Heart left ventricle (tissue), 16 donors: ENCODE measurements around the gene SCP2. TPM values are rescaled to one million over a fixed set of nuclear protein-coding genes. Genes with fewer than 3 reads are reported as not detected.
A peak's percentile ranks its signal among the peaks of the same experiment; 100 is the strongest.

Experiments used
- ATAC-seq, 4 donors: fragments of 200-7000 bp; cut with Tn5 transposase; one replicate each; pipeline ENCODE4 v1.9.1; 2020 to 2022; ENCODE audit warnings: moderate library complexity in 4 of 4, mild to moderate bottlenecking in 3 of 4, moderate number of reproducible peaks in 1 of 4
- DNase-seq, 5 donors: peaks; one replicate each; pipeline ENCODE4 v3.0.0-alpha.2; 2020
- H3K27ac ChIP-seq, 12 donors: fragments of 200-600 bp; sonication (generic) in 4 of 12; one replicate each; pipeline versions ENCODE4 v1.5.0 to v1.8.0; 2016 to 2022; ENCODE audit warnings: mild to moderate bottlenecking in 2 of 12
- H3K27me3 ChIP-seq, 9 donors: fragments of 200-600 bp; sonication (generic) in 2 of 9; one replicate each; pipeline versions ENCODE4 v1.5.1 to v1.8.0; 2016 to 2022; ENCODE audit warnings: mild to moderate bottlenecking in 3 of 9
- H3K36me3 ChIP-seq, 9 donors: fragments of 200-600 bp; sonication (generic) in 2 of 9; one replicate each; pipeline versions ENCODE4 v1.5.0 to v1.8.0; 2018 to 2022; ENCODE audit warnings: mild to moderate bottlenecking in 2 of 9
- H3K4me1 ChIP-seq, 12 donors: fragments of 200-600 bp; sonication (generic) in 4 of 12; one replicate each; pipeline versions ENCODE4 v1.5.0 to v1.8.0; 2016 to 2022; ENCODE audit warnings: mild to moderate bottlenecking in 3 of 12
- H3K4me3 ChIP-seq, 12 donors: fragments of 200-600 bp; sonication (generic) in 4 of 12; one replicate each; pipeline versions ENCODE4 v1.5.0 to v1.8.0; 2017 to 2022; ENCODE audit warnings: mild to moderate bottlenecking in 9 of 12, moderate library complexity in 4 of 12
- H3K9me3 ChIP-seq, 12 donors: fragments of 200-600 bp; sonication (generic) in 4 of 12; one replicate each; pipeline versions ENCODE4 v1.5.0 to v1.8.0; 2016 to 2022; ENCODE audit warnings: mild to moderate bottlenecking in 1 of 12
- CTCF ChIP-seq, 12 donors: fragments of 200-600 bp; sonication (generic) in 4 of 12; IDR thresholded peaks; one replicate each; pipeline versions ENCODE4 v1.5.0 to v1.8.0; 2018 to 2022; ENCODE audit warnings: antibody characterized with exemption in 12 of 12, mild to moderate bottlenecking in 5 of 12
- POLR2A ChIP-seq, 2 donors: fragments of 450-650 bp; IDR thresholded peaks; one replicate each; pipeline ENCODE4 v1.6.1; 2017; ENCODE audit warnings: antibody characterized with exemption in 2 of 2, mild to moderate bottlenecking in 2 of 2, moderate library complexity in 2 of 2
- WGBS, 4 donors: extraction: QIAGEN DNeasy Blood & Tissue Kit in 2 of 4; methylation state at CpG; one replicate each; pipeline versions ENCODE4 v1.1.5 to v1.1.7; 2013 to 2018; 5-methylcytosine and 5-hydroxymethylcytosine counted together
- intact Hi-C, 10 donors: fragments of 100-400 bp; cut with DNase I; formaldehyde crosslinking; loops; one replicate each; pipeline versions ENCODE4 v1.11.1 to v1.14.2; 2022
- polyA plus RNA-seq, 2 donors: library from polyadenylated mRNA; stranded (reverse); fragments of 200-250 nt; gene quantifications; one replicate each; pipeline ENCODE4 v1.2.3, GENCODE V29; 2013
- total RNA-seq, 9 donors: library from RNA; depleted of rRNA in 2 of 9; stranded (reverse); fragments of >200 nt in 2 of 9; fragmentation: NEBNext Ultra II Directional in 3 of 9; extraction: Animal tissue kit (Norgen Biotek cat#: 25700) in 3 of 9; gene quantifications; one replicate each; pipeline versions ENCODE4 v1.1.0 to v1.2.4, GENCODE V29; 2016 to 2023
- donor health status: ischemic (EF 13 %, LVEDD 7.1; RV severe dilation, severe dysfunction).
- donor health status: healthy with polysubstance abuse.
- donor health status: DM: no; HTN: yes; CAD: no.
- donor health status: DM: no; HTN: no; CAD: no.
- donor health status: ischemic (EF 25% LVEDD 6.9; RV normal size, moderate dysfunction).
- donor health status: ischemic (EF 25% LVEDD 5.7; RV mildly dilated, moderate dysfunction).
- donor health status: healthy.
- donor health status: DM: yes; HTN: yes; CAD: no.
- donor health status: ischemic (EF 35%, LVEDD 5.7; RV mildly dilated, moderate dysfunction).
- donor health status: nonischemic (EF 11% LVEDD 7.7; RV severe dilation, severe dysfunction).
- donor health status: DM: yes; HTN: yes; CAD: no.
- donor health status: PGD.
- donor health status: ischemic (EF 29% LVEDD 5.4; RV normal size, mild dysfunction).
- donor health status: nonischemic (EF 23%, LVEDD 6.1; RV moderate dilation, normal function).

The SCP2 gene
- total and polyA plus RNA-seq, 11 donors = 83.4 to 143 (median 132) TPM

GRCh38 chr1:52915855-52916220 lies 11.2 kb upstream of the SCP2 start:
- no peak for TF ChIP-seq POLR2A (IDR thresholded peaks at IDR 0.05)
- TF ChIP-seq CTCF (IDR thresholded peaks at IDR 0.05) = no peak
- no peak overlapping the region for H3K4me3 ChIP-seq
- ATAC-seq (no peak), DNase-seq (no peak)
- H3K27me3 ChIP-seq = no peaks in the 10 kb centered on the region
- peaks cover 0 to 33% (median 12%) of the 10 kb centered on the region in 12 donors for H3K4me1 ChIP-seq
- no peaks in the 10 kb centered on the region for H3K9me3 ChIP-seq
- intact Hi-C loops = loop anchor here in 2 of 10 donors (10.0 kb wide), 2 partner anchors 211 to 269 kb away; no protein-coding TSS in a partner anchor
- H3K27ac ChIP-seq = peak overlapping the region in 8 of 12 donors; percentile 3 to 71 (median 28)
- H3K36me3 ChIP-seq = peaks cover 0 to 9% (median 0%) of the 10 kb centered on the region in 9 donors
- WGBS, 4 donors = 60 to 69% (median 64%) methylated on average over 7 of the region's 7 CpGs

GRCh38 chr1:52916241-52916975 lies 10.7 kb upstream of the SCP2 start:
- peak overlapping the region in 10 of 12 donors; percentile 3 to 71 (median 52) for H3K27ac ChIP-seq
- intact Hi-C loops = loop anchor here in 2 of 10 donors (10.0 kb wide), 2 partner anchors 212 to 268 kb away; no protein-coding TSS in a partner anchor
- DNase-seq (no peak), ATAC-seq (peak; percentile 9 to 39 (median 34))
- TF ChIP-seq POLR2A (IDR thresholded peaks at IDR 0.05) = no peak
- no peak for TF ChIP-seq CTCF (IDR thresholded peaks at IDR 0.05)
- 67 to 86% (median 81%) methylated on average over 10 of the region's 10 CpGs for WGBS, 4 donors
- peaks cover 0 to 4% (median 0%) of the 10 kb centered on the region in 9 donors for H3K36me3 ChIP-seq
- H3K27me3 ChIP-seq = peaks cover 0 to 6% (median 0%) of the 10 kb centered on the region in 9 donors
- H3K4me1 ChIP-seq = peaks cover 0 to 39% (median 12%) of the 10 kb centered on the region in 12 donors
- H3K4me3 ChIP-seq = peak overlapping the region in 1 of 12 donors; percentile 3
- H3K9me3 ChIP-seq = no peaks in the 10 kb centered on the region

DNA sequence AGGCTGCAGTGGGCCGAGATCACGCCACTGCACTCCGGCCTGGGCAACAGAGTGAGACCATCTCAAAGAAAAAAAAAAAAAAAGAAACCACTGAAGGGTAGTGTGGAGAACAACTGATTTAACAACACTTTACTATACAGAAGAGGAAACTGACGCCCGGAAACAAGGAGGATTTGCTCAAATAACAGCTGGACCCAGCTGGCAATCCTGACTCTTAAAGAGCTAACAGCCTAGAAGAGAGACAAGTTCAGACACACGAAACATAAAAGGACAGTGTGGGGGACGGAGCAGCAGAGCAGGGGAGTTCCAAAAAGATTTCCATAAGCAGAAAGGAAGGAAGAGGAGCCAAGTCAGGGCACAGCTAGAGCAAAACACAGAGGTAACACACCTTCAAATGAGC lies 9.9 kb upstream of the SCP2 start:
- 61 to 72% (median 66%) methylated on average over 7 of the region's 7 CpGs for WGBS, 4 donors
- H3K9me3 ChIP-seq = no peaks in the 10 kb centered on the region
- H3K4me1 ChIP-seq = peaks cover 0 to 42% (median 14%) of the 10 kb centered on the region in 12 donors

More for the DNA sequence above, 9.9 kb upstream of the SCP2 start:
- Histone ChIP-seq H3K36me3 (peaks cover 0 to 2% (median 0%) of the 10 kb centered on the region in 9 donors), H3K27me3 (peaks cover 0 to 7% (median 0%) of the 10 kb centered on the region in 9 donors), H3K4me3 (peak overlapping the region in 2 of 12 donors; percentile 3 to 9), H3K27ac (peak overlapping the region in 11 of 12 donors; percentile 3 to 71 (median 52))
- ATAC-seq (peak in 2 of 4 donors; percentile 37 to 41), DNase-seq (peak in 4 of 5 donors; percentile 43 to 74 (median 62))
- no peak for TF ChIP-seq CTCF (IDR thresholded peaks at IDR 0.05)
- no peak for TF ChIP-seq POLR2A (IDR thresholded peaks at IDR 0.05)
- intact Hi-C loops = loop anchor here in 2 of 10 donors (10.0 kb wide), 2 partner anchors 212 to 268 kb away; no protein-coding TSS in a partner anchor
